ENCODE data around the gene PDYN. TPM values are rescaled to one million over a fixed set of nuclear protein-coding genes. Genes with fewer than 3 reads are reported as not detected.

The PDYN gene
- total and polyA plus RNA-seq, 4 donors, result not detected

DNA sequence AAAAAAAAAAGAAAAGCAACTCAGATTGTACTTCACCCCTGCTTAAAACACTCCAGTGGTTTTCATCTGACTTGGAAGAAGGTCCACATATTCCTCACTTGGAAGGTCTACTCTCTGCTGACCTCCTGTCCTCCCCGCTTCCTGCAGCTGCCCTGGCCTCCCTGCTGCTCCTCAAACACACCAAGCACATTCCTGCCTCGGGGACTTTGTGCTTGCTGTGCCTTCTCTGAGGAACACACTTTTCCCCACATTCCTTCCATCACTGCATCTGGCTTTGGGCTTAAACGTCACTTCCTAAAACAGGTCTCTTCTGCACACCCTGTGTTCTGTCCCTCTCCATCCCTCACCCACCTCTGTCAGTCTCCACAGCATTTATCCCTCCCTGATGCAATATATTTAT lies 4.9 kb upstream of the PDYN start:
- WGBS, 2 donors, result 42 to 61% methylated on average over 3 of the region's 3 CpGs
- no peaks in the 10 kb centered on the region for H3K27me3 ChIP-seq (ENCODE audit: control insufficient read depth in 1 of 2, insufficient read depth in 2 of 2, low read length in 1 of 2)
- no peaks in the 10 kb centered on the region for H3K36me3 ChIP-seq (ENCODE audit: control insufficient read depth in 1 of 2, insufficient read depth in 2 of 2, low read length in 1 of 2)
- H3K4me1 ChIP-seq (ENCODE audit: control insufficient read depth in 1 of 2, insufficient read depth in 2 of 2, low read length in 2 of 2), result no peaks in the 10 kb centered on the region
- no peak for ATAC-seq (ENCODE audit: low FRiP score)
- H3K9me3 ChIP-seq (ENCODE audit: control insufficient read depth, low read length), result no peaks in the 10 kb centered on the region
- no peak for DNase-seq
- H3K27ac ChIP-seq (ENCODE audit: low read depth in 1 of 2, low read length in 2 of 2), result no peak overlapping the region
- no peak overlapping the region for H3K4me3 ChIP-seq (ENCODE audit: low read length in 2 of 2)
- intact Hi-C loops (cut with DNase I), result no loop called here

DNA sequence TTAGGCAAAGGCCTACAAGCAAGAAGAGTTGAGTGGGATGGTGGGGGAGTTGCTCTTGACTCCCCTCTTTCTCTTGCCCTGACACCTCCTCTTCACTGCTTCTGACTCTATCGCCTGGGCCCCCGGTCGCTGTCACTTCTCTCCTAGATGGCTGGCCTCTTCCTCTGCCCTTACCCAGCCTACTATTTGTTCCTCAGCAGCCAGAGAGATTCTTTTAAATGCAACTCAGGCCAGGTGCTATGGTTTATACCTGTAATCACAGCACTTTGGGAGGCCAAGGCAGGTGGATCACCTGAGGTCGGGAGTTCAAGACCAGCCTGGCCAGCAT lies 4.3 kb upstream of the PDYN start:
- WGBS, 2 donors, result 75 to 79% methylated on average over 4 of the region's 4 CpGs
- intact Hi-C loops (cut with DNase I), result no loop called here
- no peak for DNase-seq
- H3K4me1 ChIP-seq (ENCODE audit: control insufficient read depth in 1 of 2, insufficient read depth in 2 of 2, low read length in 2 of 2), result no peaks in the 10 kb centered on the region
- no peaks in the 10 kb centered on the region for H3K36me3 ChIP-seq (ENCODE audit: control insufficient read depth in 1 of 2, insufficient read depth in 2 of 2, low read length in 1 of 2)
- H3K4me3 ChIP-seq (ENCODE audit: low read length in 2 of 2), result no peak overlapping the region
- no peak for ATAC-seq (ENCODE audit: low FRiP score)
- H3K27ac ChIP-seq (ENCODE audit: low read depth in 1 of 2, low read length in 2 of 2), result no peak overlapping the region
- no peaks in the 10 kb centered on the region for H3K27me3 ChIP-seq (ENCODE audit: control insufficient read depth in 1 of 2, insufficient read depth in 2 of 2, low read length in 1 of 2)
- H3K9me3 ChIP-seq (ENCODE audit: control insufficient read depth, low read length), result no peaks in the 10 kb centered on the region

DNA sequence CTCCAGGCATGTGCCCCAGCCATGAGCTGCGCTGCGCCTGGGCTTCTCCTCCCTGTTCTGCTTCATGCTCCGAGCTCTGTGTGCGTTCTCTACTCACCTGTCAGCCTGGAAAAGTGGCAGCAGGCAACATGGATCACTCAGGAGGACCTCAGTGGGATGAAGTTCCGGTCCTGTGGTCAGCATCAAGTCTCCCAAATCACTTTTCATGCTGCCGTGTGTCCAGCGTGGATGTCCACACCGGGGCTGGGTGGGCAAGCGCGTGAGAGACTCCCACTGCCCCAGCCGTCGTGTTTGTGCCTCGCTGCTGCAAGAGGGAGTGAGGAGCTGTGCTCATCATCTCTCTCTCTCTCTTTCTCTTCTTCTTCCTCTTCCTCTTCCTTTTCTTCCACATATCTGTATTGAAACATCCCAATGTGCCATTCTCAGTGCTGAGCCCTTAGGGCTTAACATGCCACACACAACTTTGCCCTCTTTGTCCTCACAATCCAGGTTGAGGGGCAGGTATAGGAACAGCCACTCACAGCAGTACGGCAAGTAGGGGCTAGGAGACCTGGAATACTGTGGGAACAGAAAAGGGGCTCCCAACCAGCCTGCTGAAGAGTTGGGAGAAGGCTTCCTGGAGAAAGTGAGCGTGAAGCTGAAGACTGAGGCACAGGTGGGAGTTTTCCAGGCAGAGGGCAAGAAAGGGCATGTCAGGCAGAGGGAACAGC lies 3.8 kb upstream of the PDYN start:
- WGBS, 2 donors, result 73 to 74% methylated on average over 14 to 15 of the region's 15 CpGs
- intact Hi-C loops (cut with DNase I), result no loop called here
- H3K27me3 ChIP-seq (ENCODE audit: control insufficient read depth in 1 of 2, insufficient read depth in 2 of 2, low read length in 1 of 2), result no peaks in the 10 kb centered on the region

DNA sequence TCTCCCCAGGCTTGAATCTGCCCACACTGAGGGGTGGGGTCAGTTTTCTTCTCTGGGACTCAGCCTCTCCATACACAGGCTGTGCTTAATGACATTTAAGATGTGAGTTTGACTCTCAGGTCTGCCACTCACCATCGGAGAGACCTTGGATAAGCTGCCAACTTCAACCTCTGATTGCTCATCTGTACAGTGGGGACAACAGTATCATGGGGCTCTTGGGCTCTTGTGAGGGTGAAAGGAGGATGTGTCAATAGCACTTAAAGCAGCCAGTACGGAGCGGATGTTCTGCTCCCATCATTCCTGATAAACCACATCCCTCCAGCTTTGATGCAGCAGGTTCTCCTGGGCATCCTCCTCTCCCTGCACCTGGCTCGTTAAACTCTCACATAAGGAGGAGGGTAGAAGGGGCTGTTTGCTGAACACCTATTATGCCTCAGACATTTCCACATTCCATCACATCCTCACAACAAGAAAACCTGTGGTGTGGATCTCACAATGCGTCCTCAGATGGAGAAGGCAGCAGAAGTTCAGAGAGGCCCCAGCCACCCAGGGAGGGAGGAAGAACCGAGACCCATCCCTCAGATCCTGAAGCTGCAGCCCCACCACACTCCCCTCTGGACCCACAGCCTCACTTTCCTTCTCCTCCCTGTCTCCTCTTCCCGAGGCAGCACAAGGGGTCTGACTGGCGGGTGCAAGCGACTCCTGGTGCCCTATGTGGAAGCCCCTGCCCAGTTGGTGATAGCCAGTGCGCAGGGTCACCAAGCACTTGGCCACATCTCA lies 1.9 kb upstream of the PDYN start:
- H3K4me3 ChIP-seq (ENCODE audit: low read length in 2 of 2), result no peak overlapping the region
- no peak for ATAC-seq (ENCODE audit: low FRiP score)
- intact Hi-C loops (cut with DNase I), result no loop called here
- H3K27ac ChIP-seq (ENCODE audit: low read depth in 1 of 2, low read length in 2 of 2), result no peak overlapping the region
- WGBS, 2 donors, result 82% methylated on average over 10 of the region's 10 CpGs
- no peaks in the 10 kb centered on the region for H3K36me3 ChIP-seq (ENCODE audit: control insufficient read depth in 1 of 2, insufficient read depth in 2 of 2, low read length in 1 of 2)
- no peaks in the 10 kb centered on the region for H3K9me3 ChIP-seq (ENCODE audit: control insufficient read depth, low read length)
- no peaks in the 10 kb centered on the region for H3K27me3 ChIP-seq (ENCODE audit: control insufficient read depth in 1 of 2, insufficient read depth in 2 of 2, low read length in 1 of 2)
- no peaks in the 10 kb centered on the region for H3K4me1 ChIP-seq (ENCODE audit: control insufficient read depth in 1 of 2, insufficient read depth in 2 of 2, low read length in 2 of 2)
- DNase-seq, result no peak

More for the DNA sequence above, 3.8 kb upstream of the PDYN start:
- Histone ChIP-seq H3K27ac (ENCODE audit: low read depth in 1 of 2, low read length in 2 of 2) (no peak overlapping the region), H3K36me3 (ENCODE audit: control insufficient read depth in 1 of 2, insufficient read depth in 2 of 2, low read length in 1 of 2) (no peaks in the 10 kb centered on the region), H3K4me3 (ENCODE audit: low read length in 2 of 2) (no peak overlapping the region), H3K4me1 (ENCODE audit: control insufficient read depth in 1 of 2, insufficient read depth in 2 of 2, low read length in 2 of 2) (no peaks in the 10 kb centered on the region), H3K9me3 (ENCODE audit: control insufficient read depth, low read length) (no peaks in the 10 kb centered on the region)
- ATAC-seq (ENCODE audit: low FRiP score), result no peak
- no peak for DNase-seq

DNA sequence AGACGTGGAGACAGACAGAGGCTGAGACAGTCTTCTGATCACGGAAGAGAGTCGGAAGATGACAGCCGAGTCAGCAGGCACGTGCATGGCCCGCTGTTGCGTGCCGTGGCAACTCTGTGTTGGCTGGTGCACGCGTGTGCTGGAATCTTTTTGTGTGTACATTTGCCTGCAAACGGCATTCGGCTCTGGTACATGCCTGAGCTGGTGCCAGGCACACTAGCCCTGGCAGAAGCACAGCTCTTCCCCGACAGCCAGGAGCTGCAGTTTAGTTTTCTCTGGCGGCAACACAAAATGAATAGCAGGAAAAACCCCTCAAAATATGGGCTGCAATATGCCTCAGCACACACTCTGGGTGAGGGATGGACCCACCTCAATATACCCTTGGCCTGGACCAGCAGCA lies 769 bp upstream of the PDYN start:
- intact Hi-C loops (cut with DNase I), result no loop called here
- Histone ChIP-seq H3K4me3 (ENCODE audit: low read length in 2 of 2) (no peak overlapping the region), H3K27me3 (ENCODE audit: control insufficient read depth in 1 of 2, insufficient read depth in 2 of 2, low read length in 1 of 2) (no peaks in the 10 kb centered on the region), H3K4me1 (ENCODE audit: control insufficient read depth in 1 of 2, insufficient read depth in 2 of 2, low read length in 2 of 2) (no peaks in the 10 kb centered on the region), H3K9me3 (ENCODE audit: control insufficient read depth, low read length) (no peaks in the 10 kb centered on the region), H3K27ac (ENCODE audit: low read depth in 1 of 2, low read length in 2 of 2) (no peak overlapping the region), H3K36me3 (ENCODE audit: control insufficient read depth in 1 of 2, insufficient read depth in 2 of 2, low read length in 1 of 2) (no peaks in the 10 kb centered on the region)
- 63 to 67% methylated on average over 14 of the region's 14 CpGs for WGBS, 2 donors
- DNase-seq (no peak), ATAC-seq (ENCODE audit: low FRiP score) (no peak)

DNA sequence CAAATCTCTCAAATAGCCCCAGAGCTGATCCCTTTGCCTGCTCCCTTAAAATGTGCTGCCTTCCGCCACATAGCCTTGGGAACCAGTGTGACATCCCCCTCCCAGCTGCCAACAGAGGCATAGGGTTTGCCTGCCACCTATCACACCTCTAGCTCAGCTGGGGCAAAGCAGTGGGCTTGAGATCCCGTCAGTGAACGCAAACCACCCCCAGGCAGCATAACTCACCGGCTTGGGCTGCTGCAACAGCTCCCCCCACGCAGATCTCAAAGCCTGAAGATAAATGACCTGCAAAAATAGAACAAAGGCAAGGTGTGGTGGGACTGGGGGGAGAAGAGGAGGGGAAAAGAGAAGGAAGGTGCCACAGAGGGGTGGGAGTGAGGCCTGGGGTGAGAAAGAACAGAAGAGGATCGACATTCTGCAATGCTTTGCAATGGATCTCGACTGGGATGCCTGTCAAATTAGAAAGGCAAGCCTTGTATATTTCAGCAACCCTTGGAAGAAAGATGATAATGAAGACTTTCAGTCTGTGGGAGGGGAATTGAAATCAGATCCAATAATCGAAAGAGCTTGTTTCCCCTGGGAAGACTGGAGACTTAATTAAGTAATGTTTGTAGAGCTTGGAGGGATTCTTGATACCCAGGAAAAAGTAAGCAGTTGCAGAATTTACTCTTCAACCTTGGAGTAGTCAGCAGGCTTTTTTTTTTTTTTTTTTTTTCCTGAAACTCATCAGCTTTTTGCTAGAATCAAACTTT lies 1.3 kb downstream of the PDYN start:
- no peak overlapping the region for H3K4me3 ChIP-seq (ENCODE audit: low read length in 2 of 2)
- no peaks in the 10 kb centered on the region for H3K9me3 ChIP-seq (ENCODE audit: control insufficient read depth, low read length)
- no peaks in the 10 kb centered on the region for H3K36me3 ChIP-seq (ENCODE audit: control insufficient read depth in 1 of 2, insufficient read depth in 2 of 2, low read length in 1 of 2)
- ATAC-seq (ENCODE audit: low FRiP score), result no peak
- 22 to 23% methylated on average over 8 of the region's 8 CpGs for WGBS, 2 donors
- no peaks in the 10 kb centered on the region for H3K27me3 ChIP-seq (ENCODE audit: control insufficient read depth in 1 of 2, insufficient read depth in 2 of 2, low read length in 1 of 2)
- no peak for DNase-seq
- H3K4me1 ChIP-seq (ENCODE audit: control insufficient read depth in 1 of 2, insufficient read depth in 2 of 2, low read length in 2 of 2), result no peaks in the 10 kb centered on the region
- H3K27ac ChIP-seq (ENCODE audit: low read depth in 1 of 2, low read length in 2 of 2), result no peak overlapping the region
- intact Hi-C loops (cut with DNase I), result no loop called here

DNA sequence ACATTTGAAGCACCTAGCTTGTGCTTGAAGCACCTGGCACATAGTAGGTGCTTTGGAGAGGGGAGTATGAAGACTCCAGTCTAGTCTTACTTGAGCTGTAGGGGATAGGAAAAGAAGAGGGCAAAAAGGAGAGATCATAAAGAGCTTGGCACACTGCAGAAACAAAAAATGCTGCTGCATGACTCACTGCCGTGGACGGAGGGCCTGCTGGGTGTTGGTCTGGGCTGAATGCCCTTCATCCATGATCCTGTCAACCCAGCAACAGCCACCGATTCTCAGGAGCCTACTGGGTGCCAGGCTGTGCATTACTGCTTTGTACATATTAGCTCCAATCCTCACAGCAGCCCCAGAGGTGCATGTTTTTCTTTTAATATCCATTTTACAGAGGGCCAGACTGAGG lies 6.0 kb downstream of the PDYN start:
- Histone ChIP-seq H3K4me3 (ENCODE audit: low read length in 2 of 2) (no peak overlapping the region), H3K27ac (ENCODE audit: low read depth in 1 of 2, low read length in 2 of 2) (no peak overlapping the region), H3K4me1 (ENCODE audit: control insufficient read depth in 1 of 2, insufficient read depth in 2 of 2, low read length in 2 of 2) (no peaks in the 10 kb centered on the region), H3K9me3 (ENCODE audit: control insufficient read depth, low read length) (no peaks in the 10 kb centered on the region), H3K36me3 (ENCODE audit: control insufficient read depth in 1 of 2, insufficient read depth in 2 of 2, low read length in 1 of 2) (no peaks in the 10 kb centered on the region), H3K27me3 (ENCODE audit: control insufficient read depth in 1 of 2, insufficient read depth in 2 of 2, low read length in 1 of 2) (no peaks in the 10 kb centered on the region)
- no peak for ATAC-seq (ENCODE audit: low FRiP score)
- WGBS, 2 donors, result 5 to 6% methylated on average over 3 of the region's 3 CpGs
- intact Hi-C loops (cut with DNase I), result no loop called here
- no peak for DNase-seq

DNA sequence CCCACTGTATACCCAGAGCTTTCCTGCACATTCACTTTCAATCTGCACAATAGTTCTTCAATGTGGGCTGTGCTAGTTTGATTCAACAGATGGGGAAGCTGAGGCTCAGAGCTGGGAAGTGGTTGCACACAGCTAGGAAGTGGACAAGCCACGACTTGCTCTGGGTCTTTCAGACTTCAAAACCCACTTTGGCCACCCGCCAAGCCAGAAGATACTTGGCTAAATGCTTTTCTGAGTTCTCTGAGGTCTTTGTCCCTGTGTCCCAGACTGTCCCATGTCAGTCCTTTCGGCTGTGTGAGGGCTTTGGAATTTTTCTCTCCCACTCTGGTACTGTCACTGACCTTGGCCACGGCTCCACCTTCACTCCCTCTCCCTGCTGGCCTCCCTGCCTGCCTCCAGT lies 10.6 kb downstream of the PDYN start:
- Histone ChIP-seq H3K36me3 (ENCODE audit: control insufficient read depth in 1 of 2, insufficient read depth in 2 of 2, low read length in 1 of 2) (no peaks in the 10 kb centered on the region), H3K4me3 (ENCODE audit: low read length in 2 of 2) (no peak overlapping the region), H3K4me1 (ENCODE audit: control insufficient read depth in 1 of 2, insufficient read depth in 2 of 2, low read length in 2 of 2) (no peaks in the 10 kb centered on the region), H3K27ac (ENCODE audit: low read depth in 1 of 2, low read length in 2 of 2) (no peak overlapping the region), H3K9me3 (ENCODE audit: control insufficient read depth, low read length) (no peaks in the 10 kb centered on the region), H3K27me3 (ENCODE audit: control insufficient read depth in 1 of 2, insufficient read depth in 2 of 2, low read length in 1 of 2) (no peaks in the 10 kb centered on the region)
- DNase-seq (no peak), ATAC-seq (ENCODE audit: low FRiP score) (no peak)
- intact Hi-C loops (cut with DNase I), result no loop called here
- WGBS, 2 donors, result 40 to 45% methylated on average over 4 of the region's 4 CpGs
